SK-N-SH (cell line): ENCODE measurements around the gene MYPOP. TPM values are rescaled to one million over a fixed set of nuclear protein-coding genes. Genes with fewer than 3 reads are reported as not detected.
A peak's percentile ranks its signal among the peaks of the same experiment; 100 is the strongest.

Experiments
- CTCF ChIA-PET: fragments of 300-600, 350-600 bp; formaldehyde crosslinking; extraction: SDS; loops from one replicate; lab custom pipeline; 2021; lab: Yijun Ruan, JAX
- POLR2A ChIA-PET: fragments of 350-600 bp; sonication (Branson Sonifier 250); formaldehyde crosslinking; extraction: SDS; loops from one replicate; lab custom pipeline; 2020; ENCODE audit warnings: antibody characterized with exemption, inconsistent platforms; lab: Yijun Ruan, JAX
- DNase-seq: peaks from one replicate; pipeline ENCODE4 v3.0.0; 2012
- H2AFZ ChIP-seq: fragments of 200-600 bp; sonication (generic); 2 replicates; pipeline ENCODE4 v1.8.1; 2016; ENCODE audit warnings: antibody characterized with exemption, mild to moderate bottlenecking, low read depth
- H3F3A ChIP-seq: fragments of 200-600 bp; sonication (generic); replicated peaks from 2 replicates; pipeline ENCODE3; 2016; ENCODE audit warnings: antibody characterized with exemption, mild to moderate bottlenecking; ENCODE audit not compliant: insufficient read depth
- H3K27ac ChIP-seq, 2 experiments: fragments of 200-500 bp in 1 of 2; fragments of 200-600 bp in 1 of 2; sonication (Bioruptor generic) in 1 of 2; sonication (generic), shearing (Covaris generic) in 1 of 2; 2 replicates each; pipeline versions ENCODE4 v1.5.1 to v1.6.1; 2014 to 2016; ENCODE audit warnings: low read depth in 2 of 2, inconsistent platforms in 1 of 2, low read length in 1 of 2, mild to moderate bottlenecking in 1 of 2, mixed read lengths in 1 of 2
- H3K27me3 ChIP-seq: fragments of 200-600 bp; sonication (generic), shearing (Covaris generic); 2 replicates; pipeline ENCODE4 v1.6.1; 2016; ENCODE audit warnings: mixed run types; ENCODE audit not compliant: insufficient read depth
- H3K36me3 ChIP-seq, 2 experiments: fragments of 200-500 bp in 1 of 2; fragments of 200-600 bp in 1 of 2; sonication (Bioruptor generic) in 1 of 2; sonication (generic) in 1 of 2; replicated peaks in 1 of 2; 2 replicates each; pipeline versions ENCODE3 to v1.5.1; 2014 to 2016; ENCODE audit warnings: low read length in 1 of 2, mild to moderate bottlenecking in 1 of 2; ENCODE audit not compliant: insufficient read depth in 2 of 2, control insufficient read depth in 1 of 2
- H3K4me1 ChIP-seq, 2 experiments: fragments of 200-500 bp in 1 of 2; fragments of 200-600 bp in 1 of 2; sonication (Bioruptor generic) in 1 of 2; sonication (generic), shearing (Covaris generic) in 1 of 2; 2 replicates each; pipeline versions ENCODE4 v1.5.1 to v1.6.1; 2014 to 2016; ENCODE audit warnings: low read depth in 1 of 2, low read length in 1 of 2, mixed run types in 1 of 2; ENCODE audit not compliant: insufficient read depth in 2 of 2, control insufficient read depth in 1 of 2
- H3K4me2 ChIP-seq: fragments of 200-600 bp; sonication (generic), shearing (Covaris generic); 2 replicates; pipeline ENCODE4 v1.6.1; 2017; ENCODE audit warnings: mixed run types
- H3K4me3 ChIP-seq, 2 experiments: fragments of 200-500 bp in 1 of 2; fragments of 200-600 bp in 1 of 2; sonication (Bioruptor generic) in 1 of 2; sonication (generic), shearing (Covaris generic) in 1 of 2; 2 replicates each; pipeline versions ENCODE4 v1.5.1 to v1.8.1; 2014 to 2016; ENCODE audit warnings: low read depth in 2 of 2, inconsistent platforms in 1 of 2, low read length in 1 of 2, mild to moderate bottlenecking in 1 of 2, mixed read lengths in 1 of 2, moderate library complexity in 1 of 2
- H3K79me2 ChIP-seq: fragments of 200-600 bp; sonication (generic); 2 replicates; pipeline ENCODE4 v1.8.1; 2017; ENCODE audit warnings: mild to moderate bottlenecking; ENCODE audit not compliant: insufficient read depth
- H3K9ac ChIP-seq: fragments of 200-600 bp; sonication (generic); 2 replicates; pipeline ENCODE4 v1.6.1; 2017; ENCODE audit warnings: mixed run types
- H3K9me2 ChIP-seq: fragments of 200-600 bp; sonication (generic); 2 replicates; pipeline ENCODE4 v1.6.1; 2017; ENCODE audit warnings: mixed run types
- H3K9me3 ChIP-seq: fragments of 200-600 bp; sonication (generic); 2 replicates; pipeline ENCODE4 v1.6.1; 2017; ENCODE audit warnings: mixed run types, mild to moderate bottlenecking, moderate library complexity
- H4K20me1 ChIP-seq: fragments of 200-600 bp; sonication (generic); 2 replicates; pipeline ENCODE4 v1.6.1; 2017; ENCODE audit warnings: mild to moderate bottlenecking, mixed run types; ENCODE audit not compliant: insufficient read depth
- CHD2 ChIP-seq: fragments of 150-350 bp; IDR thresholded peaks from 2 replicates; pipeline ENCODE4 v1.6.1; 2018; ENCODE audit warnings: low read length; ENCODE audit not compliant: partially characterized antibody
- ELF1 ChIP-seq: IDR thresholded peaks from 2 replicates; pipeline ENCODE4 v1.4.0; 2012
- EZH2phosphoT487 ChIP-seq: fragments of 200-600 bp; sonication (generic); IDR thresholded peaks from 2 replicates; pipeline ENCODE4 v1.6.1; 2017; ENCODE audit warnings: low read depth, mixed run types, mild to moderate bottlenecking, antibody characterized with exemption, moderate library complexity, borderline replicate concordance
- FOSL2 ChIP-seq: IDR thresholded peaks from 2 replicates; pipeline ENCODE4 v1.4.0; 2012; ENCODE audit warnings: low read depth, mild to moderate bottlenecking, moderate library complexity, borderline replicate concordance
- FOXJ3 ChIP-seq: sonication (generic); formaldehyde crosslinking; IDR thresholded peaks from 2 replicates; pipeline ENCODE4 v1.5.1; 2020; ENCODE audit warnings: mild to moderate bottlenecking, missing genetic modification reagents
- GABPA ChIP-seq: IDR thresholded peaks from 2 replicates; pipeline ENCODE4 v1.4.0; 2012; ENCODE audit warnings: low read depth, mild to moderate bottlenecking
- JUND ChIP-seq: IDR thresholded peaks from 2 replicates; pipeline ENCODE4 v1.4.0; 2012
- MAX ChIP-seq: IDR thresholded peaks from 2 replicates; pipeline ENCODE4 v1.4.0; 2012; ENCODE audit warnings: low read depth
- POLR2AphosphoS5 ChIP-seq: IDR thresholded peaks from 2 replicates; pipeline ENCODE4 v1.6.1; 2012; ENCODE audit warnings: low read depth, low read length
- RXRA ChIP-seq: IDR thresholded peaks from 2 replicates; pipeline ENCODE4 v1.4.0; 2012; ENCODE audit warnings: low read depth, mild to moderate bottlenecking, borderline replicate concordance
- SIN3A ChIP-seq: IDR thresholded peaks from 2 replicates; pipeline ENCODE4 v1.6.1; 2012; ENCODE audit warnings: low read depth, mild to moderate bottlenecking, low read length, moderate library complexity, borderline replicate concordance
- TAF1 ChIP-seq: IDR thresholded peaks from 2 replicates; pipeline ENCODE4 v1.6.1; 2012; ENCODE audit warnings: low read depth, mild to moderate bottlenecking, low read length, moderate library complexity, borderline replicate concordance
- TEAD4 ChIP-seq: IDR thresholded peaks from 2 replicates; pipeline ENCODE4 v1.4.0; 2012; ENCODE audit warnings: mild to moderate bottlenecking, borderline replicate concordance; ENCODE audit not compliant: insufficient read depth
- YY1 ChIP-seq: IDR thresholded peaks from 2 replicates; pipeline ENCODE4 v1.4.0; 2012; ENCODE audit warnings: low read depth, mild to moderate bottlenecking
- WGBS: methylation state at CpG from one replicate; pipeline ENCODE4 v1.1.6; 2017; ENCODE audit warnings: low lambda C conversion rate; 5-methylcytosine and 5-hydroxymethylcytosine counted together
- polyA plus RNA-seq, 3 experiments: library from polyadenylated mRNA; depleted of rRNA; stranded (reverse); fragments of >200 nt; gene quantifications; 2 replicates each; pipeline ENCODE4 v1.2.3, GENCODE V29; 2012
- TF ChIP-seq, protein P1 (sequence below): IDR thresholded peaks from 2 replicates; pipeline ENCODE4 v1.6.1; 2012; ENCODE audit warnings: mild to moderate bottlenecking, low read depth, low read length, moderate library complexity
- TF ChIP-seq, protein P2 (sequence below): fragments of 150-350 bp; IDR thresholded peaks from 2 replicates; pipeline ENCODE4 v1.6.1; 2017; ENCODE audit warnings: antibody characterized with exemption, low read length, low read depth, borderline replicate concordance
- TF ChIP-seq, protein P3 (sequence below): IDR thresholded peaks from 2 replicates; pipeline ENCODE4; 2012

MYPOP gene
- polyA plus RNA-seq, 1 of the 3 experiments (the other 2 are of a cell fraction): 5.1 TPM

GRCh38 chr19:45886427-45887199, 15.8 kb downstream of the MYPOP start:
- 2% methylated on average over 23 of the region's 32 CpGs for WGBS

More at GRCh38 chr19:45886427-45887199, 15.8 kb downstream of the MYPOP start:
- Histone ChIP-seq H3K36me3 (peaks cover 3 to 28% of the 10 kb centered on the region in 2 experiments), H2AFZ (peak overlapping the region; percentile 75), H3K4me2 (peak overlapping the region; percentile 84), H3K79me2 (peaks cover 29% of the 10 kb centered on the region), H3K27me3 (no peaks in the 10 kb centered on the region), H4K20me1 (peaks cover 33% of the 10 kb centered on the region), H3K9ac (peak overlapping the region; percentile 77), H3F3A (peaks cover 19% of the 10 kb centered on the region), H3K4me1 (peaks cover 3 to 39% of the 10 kb centered on the region in 2 experiments; a peak in 2 of 4 replicates), H3K9me2 (no peaks in the 10 kb centered on the region), H3K9me3 (no peaks in the 10 kb centered on the region), H3K27ac (peak overlapping the region; percentile 78 to 92), H3K4me3 (peak overlapping the region; percentile 72 to 81)
- CTCF ChIA-PET: interaction anchor here (0.8 to 9.9 kb wide), 6 partner anchors 16 to 117 kb away, joined by 3 to 130 read pairs (median 8); partner anchors contain the start of genes FOXA3, MYPOP, RSPH6A and SYMPK
- DNase-seq: peak; percentile 94
- POLR2A ChIA-PET: interaction anchor here (0.6 to 1.6 kb wide), 4 partner anchors 16 to 123 kb away, joined by 3 to 19 read pairs (median 5); partner anchors contain the start of genes MYPOP and SYMPK
- TF ChIP-seq FOSL2 (no peak), POLR2AphosphoS5 (peak; percentile 71; the same call in 1 of the 2 replicates), EZH2phosphoT487 (no peak), FOXJ3 (no peak), CHD2 (peak; percentile 84), TAF1 (peak; percentile 43), JUND (no peak), RXRA (no peak), SIN3A (peak; percentile 29; the same call in 1 of the 2 replicates), ELF1 (peak; percentile 71), YY1 (peak; percentile 48; the same call in 1 of the 2 replicates), GABPA (peak; percentile 87), TEAD4 (no peak), MAX (peak; percentile 67; the same call in 1 of the 2 replicates)
- TF ChIP-seq, protein P1, sequence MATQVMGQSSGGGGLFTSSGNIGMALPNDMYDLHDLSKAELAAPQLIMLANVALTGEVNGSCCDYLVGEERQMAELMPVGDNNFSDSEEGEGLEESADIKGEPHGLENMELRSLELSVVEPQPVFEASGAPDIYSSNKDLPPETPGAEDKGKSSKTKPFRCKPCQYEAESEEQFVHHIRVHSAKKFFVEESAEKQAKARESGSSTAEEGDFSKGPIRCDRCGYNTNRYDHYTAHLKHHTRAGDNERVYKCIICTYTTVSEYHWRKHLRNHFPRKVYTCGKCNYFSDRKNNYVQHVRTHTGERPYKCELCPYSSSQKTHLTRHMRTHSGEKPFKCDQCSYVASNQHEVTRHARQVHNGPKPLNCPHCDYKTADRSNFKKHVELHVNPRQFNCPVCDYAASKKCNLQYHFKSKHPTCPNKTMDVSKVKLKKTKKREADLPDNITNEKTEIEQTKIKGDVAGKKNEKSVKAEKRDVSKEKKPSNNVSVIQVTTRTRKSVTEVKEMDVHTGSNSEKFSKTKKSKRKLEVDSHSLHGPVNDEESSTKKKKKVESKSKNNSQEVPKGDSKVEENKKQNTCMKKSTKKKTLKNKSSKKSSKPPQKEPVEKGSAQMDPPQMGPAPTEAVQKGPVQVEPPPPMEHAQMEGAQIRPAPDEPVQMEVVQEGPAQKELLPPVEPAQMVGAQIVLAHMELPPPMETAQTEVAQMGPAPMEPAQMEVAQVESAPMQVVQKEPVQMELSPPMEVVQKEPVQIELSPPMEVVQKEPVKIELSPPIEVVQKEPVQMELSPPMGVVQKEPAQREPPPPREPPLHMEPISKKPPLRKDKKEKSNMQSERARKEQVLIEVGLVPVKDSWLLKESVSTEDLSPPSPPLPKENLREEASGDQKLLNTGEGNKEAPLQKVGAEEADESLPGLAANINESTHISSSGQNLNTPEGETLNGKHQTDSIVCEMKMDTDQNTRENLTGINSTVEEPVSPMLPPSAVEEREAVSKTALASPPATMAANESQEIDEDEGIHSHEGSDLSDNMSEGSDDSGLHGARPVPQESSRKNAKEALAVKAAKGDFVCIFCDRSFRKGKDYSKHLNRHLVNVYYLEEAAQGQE: 0 out of 2 replicates have a peak, but pooled peaks have one; percentile 2
- TF ChIP-seq, protein P2, sequence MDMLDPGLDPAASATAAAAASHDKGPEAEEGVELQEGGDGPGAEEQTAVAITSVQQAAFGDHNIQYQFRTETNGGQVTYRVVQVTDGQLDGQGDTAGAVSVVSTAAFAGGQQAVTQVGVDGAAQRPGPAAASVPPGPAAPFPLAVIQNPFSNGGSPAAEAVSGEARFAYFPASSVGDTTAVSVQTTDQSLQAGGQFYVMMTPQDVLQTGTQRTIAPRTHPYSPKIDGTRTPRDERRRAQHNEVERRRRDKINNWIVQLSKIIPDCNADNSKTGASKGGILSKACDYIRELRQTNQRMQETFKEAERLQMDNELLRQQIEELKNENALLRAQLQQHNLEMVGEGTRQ: no peak
- TF ChIP-seq, protein P3, sequence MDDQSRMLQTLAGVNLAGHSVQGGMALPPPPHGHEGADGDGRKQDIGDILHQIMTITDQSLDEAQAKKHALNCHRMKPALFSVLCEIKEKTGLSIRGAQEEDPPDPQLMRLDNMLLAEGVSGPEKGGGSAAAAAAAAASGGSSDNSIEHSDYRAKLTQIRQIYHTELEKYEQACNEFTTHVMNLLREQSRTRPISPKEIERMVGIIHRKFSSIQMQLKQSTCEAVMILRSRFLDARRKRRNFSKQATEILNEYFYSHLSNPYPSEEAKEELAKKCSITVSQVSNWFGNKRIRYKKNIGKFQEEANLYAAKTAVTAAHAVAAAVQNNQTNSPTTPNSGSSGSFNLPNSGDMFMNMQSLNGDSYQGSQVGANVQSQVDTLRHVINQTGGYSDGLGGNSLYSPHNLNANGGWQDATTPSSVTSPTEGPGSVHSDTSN: peak; percentile 36; the same call in 1 of the 2 replicates
